GM21526 (cell line): Measurements from ENCODE around the gene TRAF4.
"Not testable (repeated sequence)": the region's sequence is repeated elsewhere in the genome, so short reads cannot be mapped to it uniquely, and the experiment has no call there.

Source experiments
- ATAC-seq: cut with Tn5 transposase; IDR thresholded peaks from one replicate; pipeline ENCODE4 v1.9.1; 2021; ENCODE audit warnings: moderate library complexity; ENCODE audit not compliant: unreplicated experiment, low FRiP score

TRAF4 gene

DNA sequence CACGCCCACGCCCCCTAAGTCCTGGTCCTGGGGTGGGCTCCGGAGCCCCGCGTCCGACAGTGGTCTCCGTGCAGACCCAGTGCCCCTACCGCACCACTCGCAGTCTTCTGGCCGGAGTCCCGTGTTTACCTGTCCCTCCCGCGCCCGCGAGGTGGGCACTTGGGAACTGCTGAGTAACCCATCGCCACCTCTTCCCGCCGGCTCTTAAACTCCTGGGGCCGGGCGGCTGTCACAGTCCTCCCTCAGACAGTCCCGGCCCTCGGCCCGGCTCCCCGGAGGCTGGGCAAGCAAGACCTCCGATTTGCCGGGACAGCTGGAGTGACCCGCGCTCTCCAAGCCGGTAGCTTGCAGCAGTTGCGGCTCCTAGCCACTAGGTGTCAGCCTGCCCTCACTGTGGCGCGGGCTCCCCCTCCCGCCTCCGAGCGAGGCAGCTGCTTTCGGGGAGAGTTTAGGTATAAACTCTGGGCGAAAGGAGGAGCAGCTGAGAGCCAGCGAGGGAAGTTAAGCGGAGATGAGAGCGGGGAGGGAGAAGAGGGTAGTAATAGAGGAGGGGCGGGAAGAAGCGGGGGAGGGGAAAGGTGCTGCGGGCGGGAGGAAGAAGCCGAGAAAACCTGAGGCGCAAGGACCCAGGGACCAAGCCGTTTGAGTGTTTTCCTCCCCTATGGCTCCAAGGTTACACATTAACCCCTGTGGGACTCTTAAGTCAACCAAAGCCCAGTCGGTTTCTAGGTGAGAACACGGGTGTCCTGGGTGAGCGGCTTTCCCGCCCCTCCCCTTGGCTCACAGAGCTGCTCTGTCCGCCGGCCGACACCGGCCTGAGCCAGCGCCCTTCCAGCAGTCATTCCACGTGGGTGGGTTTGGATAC is 17.0 kb upstream of the TRAF4 start:
- ATAC-seq: peak; percentile 33

DNA sequence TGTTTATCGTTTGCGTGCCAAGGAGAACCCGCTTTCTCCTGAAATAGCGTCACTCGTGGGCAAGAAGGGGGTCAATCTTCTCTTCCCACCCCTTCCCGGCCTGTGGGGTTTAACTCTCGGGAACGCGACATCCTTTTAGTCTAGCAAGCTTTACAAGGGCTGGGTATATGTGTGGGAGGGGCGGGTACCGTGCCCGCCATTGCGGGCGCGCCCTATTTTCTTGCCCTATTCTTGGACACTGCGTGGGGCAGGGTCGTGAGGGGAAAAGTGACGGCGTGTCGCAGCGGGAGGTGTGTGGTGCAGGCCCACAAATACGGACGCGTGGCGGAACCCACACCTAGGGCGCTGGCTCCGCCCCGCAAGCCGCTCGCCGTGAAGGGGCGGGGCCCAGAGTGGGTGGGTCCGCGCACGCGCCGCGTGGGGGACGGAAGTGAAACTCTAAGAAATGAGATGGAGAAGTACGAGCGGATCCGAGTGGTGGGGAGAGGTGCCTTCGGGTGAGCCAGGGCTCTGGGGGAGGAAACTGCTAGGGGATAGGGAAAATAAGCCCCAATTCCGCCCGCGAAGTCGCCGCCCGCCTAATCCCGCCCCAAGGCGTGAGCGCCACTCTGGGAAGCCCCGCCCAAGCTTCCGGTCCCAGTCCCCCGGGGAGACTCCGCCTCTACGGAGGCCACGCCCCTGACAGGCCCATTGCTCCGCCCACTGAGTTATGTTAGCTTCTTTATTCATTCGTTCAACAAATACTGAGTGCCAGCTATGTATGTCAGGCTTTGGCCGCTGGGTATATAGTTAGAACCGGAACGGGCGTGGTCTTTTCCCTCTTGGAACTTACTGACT is 15.2 kb upstream of the TRAF4 start, which contains the start of gene NEK8:
Gene NEK8 (plus strand): TSS at position 425 of the 837 bp plus-strand sequence. CDS start 26 bp downstream, at position 451.
- ATAC-seq: peak; percentile 36

- no peak for ATAC-seq
Measured at GRCh38 chr17:28729950-28730330, 13.9 kb upstream of the TRAF4 start.

DNA sequence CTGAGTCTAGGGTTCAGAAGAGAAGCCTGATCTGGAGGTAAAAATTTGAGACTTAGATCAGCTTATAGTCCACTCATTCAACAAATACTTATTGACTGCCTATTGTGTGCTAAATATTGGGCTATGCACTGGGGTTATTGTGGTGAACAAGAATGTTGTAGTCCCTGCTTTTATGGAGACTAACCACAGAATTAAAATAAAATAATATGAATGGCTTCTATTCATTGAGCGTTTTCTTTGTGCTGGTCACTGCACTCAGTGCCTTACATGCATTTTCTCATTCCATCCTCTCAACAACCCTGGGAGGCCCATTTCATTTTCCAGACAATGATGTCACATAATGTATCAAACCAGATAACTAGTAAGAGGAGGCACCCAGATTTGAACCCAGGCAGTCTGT is 10.5 kb upstream of the TRAF4 start:
- ATAC-seq: no peak

- no peak for ATAC-seq
Measured at GRCh38 chr17:28734712-28735241, 9.0 kb upstream of the TRAF4 start.

GRCh38 chr17:28735242-28735722 is 8.5 kb upstream of the TRAF4 start:
- no peak for ATAC-seq

GRCh38 chr17:28735913-28736769 is 7.7 kb upstream of the TRAF4 start:
- not testable (repeated sequence) for ATAC-seq

GRCh38 chr17:28737316-28737715 is 6.5 kb upstream of the TRAF4 start:
- no peak for ATAC-seq

DNA sequence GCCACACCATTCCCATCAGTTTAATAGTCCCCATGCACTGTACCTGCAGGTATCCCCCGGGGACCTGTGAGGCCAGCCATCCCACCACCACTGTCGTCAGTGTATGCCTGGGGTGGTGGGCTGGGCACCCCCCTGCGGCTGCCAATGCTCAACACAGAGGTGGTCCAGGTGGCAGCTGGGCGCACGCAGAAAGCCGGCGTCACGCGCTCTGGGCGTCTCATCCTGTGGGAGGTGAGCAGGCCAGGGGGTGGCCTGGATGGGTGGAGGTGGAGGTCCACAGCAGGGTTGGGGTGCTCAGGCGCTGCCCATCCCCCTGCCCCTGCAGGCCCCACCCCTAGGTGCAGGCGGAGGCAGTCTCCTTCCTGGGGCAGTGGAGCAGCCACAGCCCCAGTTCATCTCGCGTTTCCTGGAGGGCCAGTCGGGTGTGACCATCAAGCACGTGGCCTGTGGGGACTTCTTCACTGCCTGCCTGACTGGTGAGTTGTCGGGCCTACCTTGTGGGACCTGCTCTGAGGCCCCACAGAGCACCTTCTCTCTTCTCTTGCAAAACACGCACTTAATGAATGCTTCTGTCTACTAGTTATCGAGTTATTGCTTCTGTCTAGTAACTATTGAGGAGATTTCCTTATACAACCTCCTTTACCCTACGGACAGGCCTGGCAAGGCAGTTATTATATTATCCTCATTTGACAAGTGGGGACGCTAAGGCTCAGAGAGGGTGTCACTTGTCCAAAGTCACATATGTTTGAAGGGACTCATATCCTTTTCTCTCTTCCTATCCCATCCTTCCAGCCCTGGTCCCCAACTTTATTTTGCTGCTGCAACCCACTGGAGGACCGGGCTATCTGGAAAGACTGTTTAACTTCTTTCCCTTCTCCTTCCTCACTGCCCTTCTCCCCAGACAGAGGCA is 5.8 kb upstream of the TRAF4 start:
- ATAC-seq: peak; percentile 39

- no peak for ATAC-seq
Measured at GRCh38 chr17:28738680-28739384, 5.0 kb upstream of the TRAF4 start.

DNA sequence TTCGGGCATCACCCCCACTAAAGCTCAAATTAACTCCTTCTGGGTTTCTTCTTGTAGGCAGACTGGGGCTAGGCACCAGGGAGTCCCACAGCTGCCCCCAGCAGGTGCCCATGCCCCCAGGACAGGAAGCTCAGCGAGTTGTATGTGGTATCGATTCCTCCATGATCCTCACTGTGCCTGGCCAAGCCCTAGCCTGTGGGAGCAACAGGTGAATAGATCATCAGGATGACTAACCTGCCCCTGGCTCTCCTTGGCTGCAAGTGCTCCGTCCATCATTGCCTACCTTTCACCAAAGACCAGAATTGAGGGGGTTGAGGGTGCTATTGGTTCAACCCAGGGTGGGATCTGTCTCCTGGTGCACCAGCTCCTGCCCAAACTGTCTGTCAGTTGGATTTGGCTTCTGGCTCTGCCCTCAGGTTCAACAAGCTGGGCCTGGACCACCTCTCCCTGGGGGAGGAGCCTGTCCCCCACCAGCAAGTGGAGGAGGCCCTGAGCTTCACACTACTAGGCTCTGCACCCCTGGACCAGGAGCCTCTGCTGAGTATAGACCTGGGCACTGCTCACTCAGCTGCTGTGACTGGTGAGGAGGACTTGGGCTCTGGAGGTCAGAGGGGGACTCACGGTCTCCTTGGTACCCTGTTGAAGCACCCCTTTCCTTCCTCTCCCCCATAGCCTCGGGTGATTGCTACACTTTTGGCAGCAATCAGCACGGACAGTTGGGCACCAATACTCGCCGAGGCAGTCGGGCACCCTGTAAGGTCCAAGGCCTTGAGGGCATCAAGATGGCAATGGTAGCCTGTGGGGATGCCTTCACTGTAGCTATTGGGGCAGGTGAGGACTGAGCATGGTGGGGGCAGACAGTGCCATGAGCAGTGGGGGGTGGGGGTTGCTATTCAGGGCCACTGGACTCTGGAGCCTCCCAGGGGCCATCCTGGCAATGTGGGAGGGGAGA is 3.1 kb upstream of the TRAF4 start:
- no peak for ATAC-seq

DNA sequence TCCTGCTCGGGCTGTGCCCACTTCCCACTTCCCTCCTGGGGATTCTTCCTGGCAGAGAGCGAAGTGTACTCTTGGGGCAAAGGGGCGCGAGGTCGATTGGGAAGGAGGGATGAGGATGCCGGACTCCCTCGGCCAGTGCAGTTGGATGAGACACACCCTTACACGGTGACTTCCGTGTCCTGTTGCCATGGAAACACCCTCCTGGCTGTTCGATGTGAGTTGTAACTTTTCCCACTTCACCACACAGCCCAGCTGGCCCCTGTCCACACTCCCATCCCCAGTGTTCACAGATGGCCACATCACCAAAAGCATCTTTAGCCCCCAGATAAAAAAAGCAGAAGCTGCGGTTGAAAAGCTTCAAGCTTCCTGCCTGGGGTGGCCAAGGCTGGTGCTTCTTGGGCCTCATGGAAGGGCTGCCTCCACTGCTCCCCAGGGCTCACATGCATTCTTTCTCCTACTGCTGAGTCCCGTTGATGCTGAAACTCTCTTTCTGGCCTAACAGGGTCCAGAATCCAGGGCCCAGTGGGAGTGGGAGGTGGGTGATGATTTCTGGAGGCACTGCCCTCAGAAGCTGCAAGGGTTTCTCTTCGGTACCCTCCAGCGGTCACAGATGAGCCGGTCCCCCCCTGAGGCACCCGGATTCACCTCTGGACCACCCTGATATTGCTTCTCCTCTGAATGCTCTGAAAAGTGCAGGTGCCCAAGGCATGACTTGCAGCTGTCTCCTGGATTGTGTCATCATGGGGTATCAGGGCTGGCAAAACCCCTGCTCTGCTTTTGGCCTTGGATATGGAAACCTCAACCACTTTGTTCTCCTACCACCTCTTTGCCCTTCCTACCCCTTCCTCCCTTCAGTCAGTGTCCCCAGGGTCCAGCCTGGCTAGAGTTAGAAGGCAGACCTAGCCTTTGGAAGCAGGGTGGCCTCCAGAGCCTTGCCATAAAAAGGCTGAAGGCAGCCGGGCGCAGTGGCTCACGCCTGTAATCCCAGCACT is 2.2 kb upstream of the TRAF4 start:
- no peak for ATAC-seq

DNA sequence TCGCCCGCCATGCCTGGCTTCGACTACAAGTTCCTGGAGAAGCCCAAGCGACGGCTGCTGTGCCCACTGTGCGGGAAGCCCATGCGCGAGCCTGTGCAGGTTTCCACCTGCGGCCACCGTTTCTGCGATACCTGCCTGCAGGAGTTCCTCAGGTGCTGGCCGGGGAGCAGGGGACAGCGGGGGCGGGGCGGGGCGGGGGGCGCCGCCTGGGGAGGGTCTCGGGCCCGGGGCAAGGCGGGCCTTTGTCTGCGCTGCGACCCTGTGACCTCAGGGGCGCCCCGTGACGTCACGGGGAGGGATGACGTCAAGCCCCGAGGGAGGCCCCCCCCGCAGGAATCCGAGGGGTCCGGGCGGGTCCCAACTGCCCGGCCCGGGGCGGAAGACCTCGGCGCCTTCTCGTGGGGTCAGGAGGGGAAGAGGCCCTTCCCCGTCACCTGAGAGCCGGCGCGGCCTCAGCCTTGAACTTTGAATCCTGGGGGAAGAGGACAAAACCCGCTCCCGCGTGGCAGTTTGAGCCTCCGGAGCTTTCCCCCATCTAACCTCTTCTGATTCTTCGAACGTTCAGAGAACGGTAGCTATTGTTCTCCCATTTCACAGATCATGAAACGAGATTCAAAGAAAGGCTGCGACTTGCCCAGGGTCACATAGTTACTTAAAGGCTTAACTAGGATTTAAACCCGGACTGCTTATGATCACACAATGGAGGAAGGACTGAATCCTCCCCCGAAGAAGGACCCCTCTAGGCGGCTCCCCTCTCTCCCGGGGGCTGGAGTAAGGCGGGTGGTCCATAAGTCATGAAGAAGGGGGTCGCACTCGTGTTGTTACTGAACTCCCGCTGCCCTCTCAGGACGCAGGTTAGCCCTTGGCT is 527 bp downstream of the TRAF4 start:
- ATAC-seq: peak; percentile 14

- no peak for ATAC-seq
Measured at GRCh38 chr17:28744972-28745785, 1.4 kb downstream of the TRAF4 start.
